COLO668 (cell line): ENCODE results near the gene EN2.

Source experiments
- DNase-seq: peaks from one replicate; lab custom pipeline; 2025; ENCODE audit not compliant: unreplicated experiment; lab: John Stamatoyannopoulos, UW

The EN2 gene

GRCh38 chr7:155484483-155485399 lies 26.8 kb downstream of the EN2 start:
- no peak for DNase-seq

- DNase-seq, result no peak
Observed at GRCh38 chr7:155486783-155487508, 29.0 kb downstream of the EN2 start.

- no peak for DNase-seq
Observed at GRCh38 chr7:155487509-155488482, 29.9 kb downstream of the EN2 start.

- DNase-seq, result no peak
Observed at GRCh38 chr7:155488483-155489127, 30.7 kb downstream of the EN2 start.

GRCh38 chr7:155489158-155489840 lies 31.4 kb downstream of the EN2 start:
- DNase-seq, result no peak

GRCh38 chr7:155489862-155490696 lies 32.1 kb downstream of the EN2 start:
- DNase-seq, result no peak

- DNase-seq, result no peak
Observed at GRCh38 chr7:155490697-155491628, 33.0 kb downstream of the EN2 start.

GRCh38 chr7:155491812-155492211 lies 33.9 kb downstream of the EN2 start:
- DNase-seq, result no peak

- no peak for DNase-seq
Observed at GRCh38 chr7:155493744-155494538, 36.0 kb downstream of the EN2 start.

GRCh38 chr7:155494551-155494950 lies 36.6 kb downstream of the EN2 start:
- no peak for DNase-seq

- no peak for DNase-seq
Observed at GRCh38 chr7:155495440-155496248, 37.7 kb downstream of the EN2 start.

- no peak for DNase-seq
Observed at GRCh38 chr7:155496267-155497005, 38.5 kb downstream of the EN2 start.

- DNase-seq, result no peak
Observed at GRCh38 chr7:155497149-155497901, 39.4 kb downstream of the EN2 start.

- DNase-seq, result no peak
Observed at GRCh38 chr7:155505422-155505793, 47.5 kb downstream of the EN2 start.

GRCh38 chr7:155506854-155507337 lies 49.0 kb downstream of the EN2 start:
- no peak for DNase-seq
